ENCODE data around the gene ATG4C.

- no peak for TF ChIP-seq CTCF (IDR thresholded peaks at IDR 0.05 in 4 of 5, conservative IDR thresholded peaks at IDR 0.05 in 1 of 5)
- TF ChIP-seq POLR2A (IDR thresholded peaks at IDR 0.05) = no peak
These were observed 12.3 kb downstream of the ATG4C start for GRCh38 chr1:62796221-62796620.

Data from gastrocnemius medialis (tissue), 4 donors.